Iris pigment epithelial cell (primary cell): ENCODE results near the gene CXCL16.
"Not testable (repeated sequence)": the region's sequence is repeated elsewhere in the genome, so short reads cannot be mapped to it uniquely, and the experiment has no call there.

ENCODE experiments used
- DNase-seq: peaks from one replicate; pipeline ENCODE4 v3.0.0-alpha.2; 2011; ENCODE audit warnings: low read depth

Gene CXCL16

GRCh38 chr17:4699401-4700056 lies 40.2 kb downstream of the CXCL16 start:
- DNase-seq = not testable (repeated sequence)

DNA sequence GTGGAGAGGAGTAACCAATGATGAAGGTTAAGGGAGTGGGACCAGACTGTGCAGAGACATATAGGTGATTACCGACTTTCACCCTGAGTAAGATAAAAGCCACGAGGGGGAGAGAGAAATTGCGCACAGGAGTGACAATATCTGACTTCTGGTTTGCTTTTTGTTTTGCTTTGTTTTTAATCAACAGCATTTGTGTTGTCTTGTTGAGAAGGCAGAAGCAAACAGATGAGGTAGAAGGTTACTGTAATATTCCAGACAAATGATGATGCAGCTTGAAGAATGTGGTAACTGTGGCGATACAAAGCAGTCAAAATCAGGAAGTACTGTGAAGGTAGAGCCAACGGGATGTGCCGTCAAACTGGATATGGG lies 43.3 kb downstream of the CXCL16 start:
- DNase-seq = no peak

DNA sequence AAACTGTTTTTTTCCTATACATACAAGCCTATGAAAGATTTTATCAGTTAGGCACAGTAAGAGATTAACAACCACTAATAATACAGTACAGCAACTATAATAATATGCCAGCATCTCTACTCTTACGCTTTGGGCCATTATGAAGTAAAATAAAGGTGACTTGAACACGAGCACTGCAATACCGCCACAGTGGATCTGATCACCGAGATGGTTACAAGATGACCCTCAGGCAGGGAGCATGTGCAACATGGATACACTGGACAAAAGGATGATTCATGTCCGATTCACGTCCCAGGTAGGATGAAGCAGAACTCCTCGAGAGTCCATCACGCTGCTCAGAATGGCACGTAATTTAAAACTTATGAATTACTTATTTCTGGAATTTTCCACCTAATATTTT lies 46.3 kb downstream of the CXCL16 start:
- no peak for DNase-seq

GRCh38 chr17:4691686-4692085 lies 48.0 kb downstream of the CXCL16 start:
- peak; percentile 31 for DNase-seq

DNA sequence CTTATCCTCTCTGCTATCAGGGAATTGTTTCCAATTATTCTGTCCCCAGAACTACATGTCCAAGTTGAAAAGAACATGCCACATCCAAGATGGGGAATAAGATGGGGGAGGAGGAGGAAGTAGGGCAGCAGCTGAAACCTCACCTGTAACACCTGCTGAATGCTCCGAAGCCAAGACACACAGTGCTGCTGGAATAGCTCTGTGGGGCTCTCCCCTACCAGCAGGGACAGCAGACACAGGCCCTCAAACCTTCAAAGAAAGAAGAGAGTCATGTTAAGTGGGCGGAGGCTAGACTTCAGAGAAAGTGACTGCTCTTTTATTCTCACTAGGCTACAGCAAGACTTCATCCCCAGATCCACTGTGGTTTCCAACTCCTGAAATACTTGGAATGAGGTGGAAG lies 49.0 kb downstream of the CXCL16 start:
- no peak for DNase-seq

- DNase-seq = not testable (repeated sequence)
These were observed 49.9 kb downstream of the CXCL16 start for GRCh38 chr17:4689872-4690271.

- DNase-seq = not testable (repeated sequence)
These were observed 56.0 kb downstream of the CXCL16 start for GRCh38 chr17:4683739-4684138.
